ENCODE measurements around the gene MMP10.

Gene MMP10

GRCh38 chr11:102784380-102784779 is 4.0 kb upstream of the MMP10 start:
- Histone ChIP-seq H3K36me3 (ENCODE audit: insufficient read depth, low read length) (no peaks in the 10 kb centered on the region), H3F3A (ENCODE audit: low read depth) (no peaks in the 10 kb centered on the region), H3K4me3 (ENCODE audit: low read length, poor library complexity, severe bottlenecking) (no peak overlapping the region), H3K27me3 (ENCODE audit: insufficient read depth, low read length, poor library complexity, severe bottlenecking) (no peaks in the 10 kb centered on the region), H3K9ac (ENCODE audit: low read depth, low read length, poor library complexity, severe bottlenecking) (no peak overlapping the region), H3K79me2 (ENCODE audit: insufficient read depth, low read length) (no peaks in the 10 kb centered on the region), H3K4me2 (ENCODE audit: low read depth, low read length, poor library complexity, severe bottlenecking) (no peak overlapping the region), H4K20me1 (ENCODE audit: insufficient read depth, low read length, poor library complexity, severe bottlenecking) (no peaks in the 10 kb centered on the region), H3K9me2 (replicated peaks; ENCODE audit: low read depth, low read length) (no peaks in the 10 kb centered on the region), H2AFZ (ENCODE audit: low read length) (no peak overlapping the region), H3K9me3 (ENCODE audit: insufficient read depth, low read depth, low read length) (no peaks in the 10 kb centered on the region), H3K4me1 (ENCODE audit: insufficient read depth, low read length, poor library complexity, severe bottlenecking) (no peaks in the 10 kb centered on the region)
- no peak for TF ChIP-seq EZH2phosphoT487 (IDR thresholded peaks at IDR 0.05; ENCODE audit: borderline replicate concordance)
- TF ChIP-seq, protein P1, sequence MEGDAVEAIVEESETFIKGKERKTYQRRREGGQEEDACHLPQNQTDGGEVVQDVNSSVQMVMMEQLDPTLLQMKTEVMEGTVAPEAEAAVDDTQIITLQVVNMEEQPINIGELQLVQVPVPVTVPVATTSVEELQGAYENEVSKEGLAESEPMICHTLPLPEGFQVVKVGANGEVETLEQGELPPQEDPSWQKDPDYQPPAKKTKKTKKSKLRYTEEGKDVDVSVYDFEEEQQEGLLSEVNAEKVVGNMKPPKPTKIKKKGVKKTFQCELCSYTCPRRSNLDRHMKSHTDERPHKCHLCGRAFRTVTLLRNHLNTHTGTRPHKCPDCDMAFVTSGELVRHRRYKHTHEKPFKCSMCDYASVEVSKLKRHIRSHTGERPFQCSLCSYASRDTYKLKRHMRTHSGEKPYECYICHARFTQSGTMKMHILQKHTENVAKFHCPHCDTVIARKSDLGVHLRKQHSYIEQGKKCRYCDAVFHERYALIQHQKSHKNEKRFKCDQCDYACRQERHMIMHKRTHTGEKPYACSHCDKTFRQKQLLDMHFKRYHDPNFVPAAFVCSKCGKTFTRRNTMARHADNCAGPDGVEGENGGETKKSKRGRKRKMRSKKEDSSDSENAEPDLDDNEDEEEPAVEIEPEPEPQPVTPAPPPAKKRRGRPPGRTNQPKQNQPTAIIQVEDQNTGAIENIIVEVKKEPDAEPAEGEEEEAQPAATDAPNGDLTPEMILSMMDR (conservative IDR thresholded peaks at IDR 0.05; ENCODE audit: low read length), result no peak

GRCh38 chr11:102783720-102784119 is 3.3 kb upstream of the MMP10 start:
- Histone ChIP-seq H3K9me3 (ENCODE audit: insufficient read depth, low read depth, low read length) (no peaks in the 10 kb centered on the region), H3K4me2 (ENCODE audit: low read depth, low read length, poor library complexity, severe bottlenecking) (no peak overlapping the region), H3K4me3 (ENCODE audit: low read length, poor library complexity, severe bottlenecking) (no peak overlapping the region), H3K4me1 (ENCODE audit: insufficient read depth, low read length, poor library complexity, severe bottlenecking) (no peaks in the 10 kb centered on the region), H4K20me1 (ENCODE audit: insufficient read depth, low read length, poor library complexity, severe bottlenecking) (no peaks in the 10 kb centered on the region), H3K79me2 (ENCODE audit: insufficient read depth, low read length) (no peaks in the 10 kb centered on the region), H3K9ac (ENCODE audit: low read depth, low read length, poor library complexity, severe bottlenecking) (no peak overlapping the region), H3K9me2 (replicated peaks; ENCODE audit: low read depth, low read length) (no peaks in the 10 kb centered on the region), H3K36me3 (ENCODE audit: insufficient read depth, low read length) (no peaks in the 10 kb centered on the region), H2AFZ (ENCODE audit: low read length) (no peak overlapping the region), H3K27me3 (ENCODE audit: insufficient read depth, low read length, poor library complexity, severe bottlenecking) (no peaks in the 10 kb centered on the region), H3F3A (ENCODE audit: low read depth) (no peaks in the 10 kb centered on the region)
- TF ChIP-seq EZH2phosphoT487 (IDR thresholded peaks at IDR 0.05; ENCODE audit: borderline replicate concordance), result no peak
- TF ChIP-seq, protein P1 (conservative IDR thresholded peaks at IDR 0.05; ENCODE audit: low read length), result no peak

DNA sequence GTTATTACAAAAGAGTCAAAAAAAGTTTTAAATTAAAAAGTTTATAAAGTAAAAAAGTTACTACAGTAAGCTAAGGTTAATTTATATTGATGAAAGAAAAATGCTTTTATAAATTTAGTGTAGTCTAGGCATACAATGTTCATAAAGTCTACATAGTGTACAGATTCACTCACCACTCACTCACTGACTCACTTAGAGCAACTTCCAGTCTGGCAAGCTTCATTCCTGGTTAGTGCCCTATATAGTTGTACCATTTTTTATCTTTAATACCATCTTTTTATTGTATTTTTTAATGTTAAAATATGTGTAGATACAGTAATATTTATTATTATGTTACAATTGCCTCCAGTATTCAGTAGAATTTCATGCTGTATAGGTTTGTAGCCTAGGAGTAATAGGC is 2.6 kb upstream of the MMP10 start:
- TF ChIP-seq, protein P1 (conservative IDR thresholded peaks at IDR 0.05; ENCODE audit: low read length), result no peak
- TF ChIP-seq EZH2phosphoT487 (IDR thresholded peaks at IDR 0.05; ENCODE audit: borderline replicate concordance), result no peak
- Histone ChIP-seq H3K9me2 (replicated peaks; ENCODE audit: low read depth, low read length) (no peaks in the 10 kb centered on the region), H3F3A (ENCODE audit: low read depth) (no peaks in the 10 kb centered on the region), H3K36me3 (ENCODE audit: insufficient read depth, low read length) (no peaks in the 10 kb centered on the region), H2AFZ (ENCODE audit: low read length) (no peak overlapping the region), H3K4me1 (ENCODE audit: insufficient read depth, low read length, poor library complexity, severe bottlenecking) (no peaks in the 10 kb centered on the region), H3K4me3 (ENCODE audit: low read length, poor library complexity, severe bottlenecking) (no peak overlapping the region), H3K9me3 (ENCODE audit: insufficient read depth, low read depth, low read length) (no peaks in the 10 kb centered on the region), H3K4me2 (ENCODE audit: low read depth, low read length, poor library complexity, severe bottlenecking) (no peak overlapping the region), H3K27me3 (ENCODE audit: insufficient read depth, low read length, poor library complexity, severe bottlenecking) (no peaks in the 10 kb centered on the region), H3K9ac (ENCODE audit: low read depth, low read length, poor library complexity, severe bottlenecking) (no peak overlapping the region), H3K79me2 (ENCODE audit: insufficient read depth, low read length) (no peaks in the 10 kb centered on the region), H4K20me1 (ENCODE audit: insufficient read depth, low read length, poor library complexity, severe bottlenecking) (no peaks in the 10 kb centered on the region)

Data from Loucy (cell line).